G401.6 (cell line): ENCODE measurements around the gene PLCB3.
A peak's percentile ranks its signal among the peaks of the same experiment; 100 is the strongest.

ENCODE experiments used
- FAIRE-seq: peaks from 2 replicates; lab custom pipeline; 2012; peaks lifted over from hg19 to GRCh38; lab: Jason Lieb, UNC

Gene PLCB3

DNA sequence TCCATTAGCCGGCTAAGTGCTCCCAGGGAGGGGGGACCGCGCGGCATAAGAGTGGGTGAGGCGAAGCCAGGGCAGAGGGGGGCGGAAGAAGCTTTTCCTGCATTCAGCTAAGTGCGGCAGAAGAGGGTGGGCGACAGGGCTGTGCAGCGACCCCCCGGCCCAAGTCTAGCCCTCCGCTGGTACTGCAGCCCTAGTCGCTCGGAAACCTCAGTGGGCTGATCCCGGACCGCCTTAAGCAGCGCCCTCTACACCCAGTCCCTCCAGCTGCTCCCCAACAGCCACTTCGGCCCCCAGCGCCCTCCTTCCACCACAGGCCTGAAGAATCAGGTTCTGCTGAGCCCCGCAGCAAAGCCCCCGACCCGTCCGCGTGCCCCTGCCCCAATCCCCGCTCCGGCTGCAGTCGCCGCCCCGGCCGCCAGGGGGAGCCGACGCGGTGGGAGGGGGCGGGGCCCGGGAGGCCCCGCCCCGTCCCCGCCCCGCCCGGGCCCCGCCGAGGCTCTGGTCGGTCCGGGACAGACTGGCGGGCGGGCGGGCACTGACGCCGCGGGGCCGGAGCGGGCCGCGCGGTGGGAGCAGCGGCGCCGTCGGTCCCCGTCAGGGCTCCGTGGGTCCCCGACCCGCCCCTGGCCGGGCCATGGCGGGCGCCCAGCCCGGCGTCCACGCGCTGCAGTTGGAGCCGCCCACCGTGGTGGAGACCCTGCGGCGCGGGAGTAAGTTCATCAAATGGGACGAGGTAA, at the start of gene PLCB3:
PLCB3 (plus strand) TSS at position 515 of the 737 bp plus-strand sequence; CDS start at position 635, 120 bp downstream.
- FAIRE-seq, result no peak

DNA sequence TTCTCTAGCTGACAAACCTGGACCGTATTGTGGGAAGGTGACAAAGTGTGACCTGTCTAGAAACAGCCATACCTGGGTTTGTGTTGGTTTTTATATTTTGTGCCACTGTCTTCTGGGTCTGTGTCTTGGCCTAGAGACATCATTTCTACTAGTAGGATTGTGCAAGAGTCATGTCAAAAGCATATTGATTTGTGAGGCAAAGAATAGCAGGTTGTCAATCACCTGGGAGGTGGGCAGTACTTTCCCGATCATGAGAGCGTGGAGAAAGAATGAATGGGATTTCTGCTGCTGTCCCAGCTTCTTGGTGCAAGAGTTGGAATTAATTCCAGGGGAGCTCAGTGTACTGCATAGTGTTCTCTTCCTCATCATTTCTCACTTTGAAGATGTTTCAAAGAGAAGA, 49.8 kb upstream of the PLCB3 start:
- no peak for FAIRE-seq

DNA sequence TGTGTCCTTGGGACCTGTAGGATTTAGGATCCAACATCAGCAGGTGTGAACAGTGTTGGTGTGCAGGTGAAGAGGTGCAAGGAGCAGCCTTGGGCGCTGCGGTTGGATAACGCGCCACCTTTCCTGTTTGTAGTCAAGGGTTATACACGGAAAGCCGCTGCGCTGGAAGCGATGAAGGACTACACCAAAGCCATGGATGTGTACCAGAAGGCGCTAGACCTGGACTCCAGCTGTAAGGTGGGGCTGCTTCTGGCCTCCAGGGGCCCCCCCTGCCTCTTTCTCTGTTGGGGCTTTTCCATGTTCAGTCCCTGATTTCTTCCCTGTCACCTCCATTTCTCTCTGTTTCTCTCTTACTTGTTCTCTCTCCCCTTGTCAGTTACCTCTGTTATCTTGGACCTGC, 48.3 kb upstream of the PLCB3 start:
- FAIRE-seq, result no peak

DNA sequence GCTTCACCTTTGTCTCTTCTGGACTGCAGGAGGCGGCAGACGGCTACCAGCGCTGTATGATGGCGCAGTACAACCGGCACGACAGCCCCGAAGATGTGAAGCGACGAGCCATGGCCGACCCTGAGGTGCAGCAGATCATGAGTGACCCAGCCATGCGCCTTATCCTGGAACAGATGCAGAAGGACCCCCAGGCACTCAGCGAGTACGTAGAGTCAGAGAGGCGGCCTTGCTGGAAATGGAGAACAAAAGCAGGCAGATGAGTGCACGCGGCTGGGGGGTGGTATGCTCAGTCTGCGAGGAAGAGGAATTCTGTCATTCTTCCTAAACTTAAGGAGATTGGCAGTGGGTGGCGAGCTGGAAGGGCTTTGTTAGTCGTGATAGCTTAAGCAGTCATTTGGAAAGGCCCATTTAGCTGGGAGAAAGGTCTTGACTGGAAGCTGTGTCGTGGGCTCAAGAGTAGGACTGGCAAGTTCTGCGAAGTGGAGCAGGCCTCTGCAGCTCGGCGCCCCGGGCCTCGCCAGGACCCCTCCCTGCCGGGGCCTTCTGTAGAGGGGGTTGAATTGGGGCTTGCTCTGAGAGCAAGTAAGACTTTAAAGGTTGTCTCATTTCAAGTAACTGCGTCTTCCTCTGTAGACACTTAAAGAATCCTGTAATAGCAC, 47.8 kb upstream of the PLCB3 start:
- no peak for FAIRE-seq

DNA sequence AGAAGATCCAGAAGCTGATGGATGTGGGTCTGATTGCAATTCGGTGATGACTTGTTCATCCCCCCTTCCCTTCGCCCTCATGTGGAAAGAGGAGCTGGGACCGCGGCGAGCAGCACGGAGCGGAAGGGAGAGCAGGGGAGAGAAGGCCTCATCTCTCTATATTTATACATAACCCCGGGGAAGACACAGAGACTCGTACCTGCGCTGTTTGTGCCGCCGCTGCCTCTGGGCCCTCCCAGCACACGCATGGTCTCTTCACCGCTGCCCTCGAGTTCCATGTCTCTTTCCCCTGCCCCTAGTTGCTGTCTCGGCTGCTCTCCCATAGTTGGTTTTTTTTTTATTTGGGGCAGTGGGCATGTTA, 47.3 kb upstream of the PLCB3 start:
- no peak for FAIRE-seq

DNA sequence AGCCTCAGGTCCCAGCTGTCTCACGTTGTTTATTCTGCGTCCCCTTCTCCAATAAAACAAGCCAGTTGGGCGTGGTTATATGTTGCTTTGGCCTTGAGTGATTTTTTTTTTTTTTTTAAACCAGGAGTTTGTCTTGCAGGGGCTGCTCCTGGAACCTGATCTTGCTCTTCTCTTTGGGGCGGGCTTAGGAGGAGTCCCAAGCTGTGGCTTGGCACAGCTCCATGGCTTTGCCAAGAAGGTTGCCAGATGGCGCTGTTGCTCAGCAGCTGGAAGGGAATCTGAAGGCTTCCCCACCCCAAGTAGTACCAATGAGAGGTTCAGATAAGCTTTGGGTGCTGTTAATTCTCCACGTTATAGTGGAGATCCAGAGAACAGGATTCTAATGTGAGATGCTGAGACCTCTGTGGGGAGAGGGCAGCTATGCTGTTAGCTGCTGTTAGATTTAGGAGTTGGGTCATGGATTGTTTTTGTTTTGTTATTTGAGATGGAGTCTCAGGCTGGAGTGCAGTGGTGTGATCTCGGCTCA, 46.8 kb upstream of the PLCB3 start:
- peak; percentile 93 for FAIRE-seq

DNA sequence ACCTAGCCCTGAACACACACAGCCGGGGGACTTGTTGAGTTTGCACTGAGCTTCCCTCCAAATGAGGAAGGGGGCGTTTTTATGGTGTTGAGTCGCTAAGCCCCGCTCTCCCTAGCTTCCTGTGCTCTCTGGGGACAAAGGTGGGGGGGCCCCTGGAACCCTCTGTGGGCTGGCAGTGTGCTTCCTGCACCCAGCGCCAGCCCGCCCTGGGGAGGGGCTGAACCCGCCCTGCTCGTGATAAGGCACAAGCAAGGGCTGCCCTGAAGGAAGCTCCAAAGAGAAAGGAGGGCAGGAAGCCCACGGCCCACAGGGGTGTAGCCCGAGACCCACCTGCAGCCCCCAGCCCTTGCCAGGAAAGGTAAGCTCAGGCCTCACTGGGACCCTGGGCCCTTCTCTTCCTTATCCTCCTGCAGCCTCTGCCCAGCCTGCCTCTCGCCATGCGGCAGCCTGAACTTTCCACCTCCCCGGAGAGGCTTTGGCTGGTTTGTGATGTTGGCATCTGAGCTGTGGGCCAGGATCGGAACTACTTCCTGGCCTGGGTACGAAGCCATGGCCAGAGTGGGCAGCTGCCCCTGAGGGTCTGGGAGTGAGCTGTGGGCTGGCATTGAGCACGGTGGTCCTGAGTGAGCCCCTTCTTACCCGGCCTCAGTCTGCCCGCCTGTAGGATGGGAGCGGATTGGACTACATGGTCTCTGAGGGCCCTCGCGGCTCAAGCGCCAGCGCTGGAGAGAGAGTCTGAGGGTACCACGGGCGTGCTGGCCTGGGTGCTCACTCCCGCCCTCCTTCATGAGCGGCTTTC, 44.7 kb upstream of the PLCB3 start, which contains the start of gene FERMT3:
FERMT3 (plus strand) TSS at position 265 of the 799 bp plus-strand sequence. CDS start 644 bp downstream, outside the sequence.
- FAIRE-seq, result no peak

DNA sequence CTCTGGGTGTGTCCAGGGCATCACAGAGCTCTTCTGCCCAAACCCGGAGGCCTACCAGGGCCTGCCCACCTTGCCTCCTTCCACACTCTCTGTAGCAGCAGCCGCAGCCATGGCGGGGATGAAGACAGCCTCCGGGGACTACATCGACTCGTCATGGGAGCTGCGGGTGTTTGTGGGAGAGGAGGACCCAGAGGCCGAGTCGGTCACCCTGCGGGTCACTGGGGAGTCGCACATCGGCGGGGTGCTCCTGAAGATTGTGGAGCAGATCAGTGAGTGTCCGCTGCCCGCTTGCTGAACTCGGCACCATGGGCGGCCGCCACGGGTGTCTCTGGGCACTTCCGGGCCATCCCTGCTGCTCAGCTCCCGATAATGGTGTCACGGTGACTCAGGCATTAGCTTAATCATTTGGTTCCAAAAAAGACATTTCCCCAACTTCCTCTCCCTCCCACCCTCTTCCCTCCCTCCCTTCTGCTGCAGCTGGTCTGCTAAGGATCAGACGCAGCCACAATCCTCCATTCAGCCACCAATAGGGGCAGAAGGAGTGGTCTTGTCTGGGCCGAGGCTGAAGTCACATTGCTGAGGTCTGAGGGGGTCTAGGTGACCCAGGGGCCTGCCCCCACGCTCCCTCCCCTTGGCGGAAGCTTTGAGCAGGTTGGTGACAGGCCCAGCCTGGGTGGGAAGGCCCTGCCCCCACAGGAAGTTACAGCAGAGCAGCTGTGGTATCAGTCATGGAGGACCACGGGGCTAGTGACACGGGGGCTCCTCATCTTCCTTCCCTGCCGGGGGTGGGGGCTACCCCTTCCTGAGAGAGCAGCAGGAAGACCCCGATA, 43.9 kb upstream of the PLCB3 start:
- FAIRE-seq, result no peak

DNA sequence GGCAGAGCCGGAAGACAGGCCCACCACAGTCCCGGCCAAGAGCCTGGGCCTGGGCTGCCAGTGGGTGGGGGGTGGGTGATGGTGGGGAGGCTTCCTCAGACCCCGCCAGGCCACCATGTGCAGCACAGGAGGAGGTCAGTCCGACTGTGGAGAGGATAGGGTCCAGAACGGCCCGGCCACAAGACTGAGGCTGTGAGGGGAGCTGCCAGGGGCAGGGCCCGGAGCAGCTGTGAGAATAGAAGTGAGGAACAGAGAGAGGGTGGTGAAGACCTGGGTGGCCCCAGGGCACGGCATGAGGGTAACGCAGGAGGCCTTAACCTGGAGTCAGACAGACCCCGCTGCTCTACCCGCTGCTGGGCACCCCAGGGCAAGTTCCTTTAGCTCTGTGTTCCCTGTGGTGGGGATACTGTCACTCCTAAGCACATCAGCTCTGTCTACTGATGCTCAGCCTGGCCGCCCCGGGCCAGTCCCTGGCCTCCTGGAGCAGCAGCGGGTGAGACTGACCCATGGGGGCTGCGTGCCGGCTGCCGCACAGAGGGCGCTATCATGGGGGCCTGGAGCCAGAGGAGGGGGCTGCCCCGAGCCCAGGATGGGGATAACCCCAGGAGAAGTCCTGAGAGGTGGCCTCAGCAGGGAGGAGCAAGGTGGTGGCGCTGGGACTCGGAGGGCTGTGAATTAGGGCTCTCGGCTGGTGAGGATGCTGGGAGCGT, 43.1 kb upstream of the PLCB3 start:
- no peak for FAIRE-seq

DNA sequence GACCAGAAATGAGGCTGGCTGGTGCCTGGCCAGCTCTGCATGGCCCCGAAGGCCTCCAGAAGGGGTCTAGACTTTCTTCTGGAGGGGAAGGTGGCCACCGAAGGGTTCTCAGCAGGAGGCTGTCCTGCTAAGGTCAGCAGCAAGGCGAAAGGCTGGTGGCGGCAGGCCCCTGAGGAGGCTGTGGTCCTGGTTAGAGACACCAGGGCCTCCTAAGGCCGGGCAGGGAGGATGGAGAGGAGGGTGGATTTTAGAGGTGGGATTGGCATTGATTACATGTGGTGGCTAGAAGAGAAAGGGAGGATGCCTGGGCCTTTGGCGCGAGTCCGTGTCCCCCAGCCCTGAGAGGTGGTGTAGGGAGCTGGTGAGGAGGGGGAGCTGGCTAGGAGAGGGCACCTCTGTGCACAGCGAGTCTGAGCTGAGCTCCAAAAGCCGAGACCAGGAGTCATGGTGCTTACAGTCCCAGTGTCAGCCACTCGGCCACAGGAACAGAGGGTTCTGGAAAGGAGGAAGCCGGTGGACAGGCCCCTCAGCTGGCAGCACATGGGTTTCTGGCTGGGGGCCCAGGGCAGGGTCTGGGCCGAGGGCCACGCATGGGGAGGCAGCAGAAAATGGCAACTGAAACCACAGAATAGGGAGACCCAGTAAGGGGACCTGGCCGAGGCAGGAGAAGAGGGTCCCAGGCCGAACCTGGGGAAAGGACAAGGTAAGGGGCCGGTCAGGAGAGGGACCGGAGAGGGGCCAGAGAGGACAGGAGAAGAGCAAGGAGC, 42.4 kb upstream of the PLCB3 start:
- FAIRE-seq, result no peak

DNA sequence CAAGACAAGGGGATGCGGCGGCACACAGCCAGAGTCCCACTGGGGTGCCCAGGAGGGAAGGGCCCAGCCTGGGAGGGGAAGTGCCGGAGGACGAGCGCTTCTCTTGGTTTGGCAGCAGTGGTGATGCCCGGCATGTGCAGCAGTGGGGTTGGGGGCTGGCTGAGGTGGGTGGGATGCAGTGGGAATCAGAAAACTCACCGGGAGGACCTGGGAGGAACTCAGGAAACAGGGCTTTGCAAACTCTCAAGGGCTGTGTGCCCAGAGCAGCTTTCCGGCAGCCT, 41.8 kb upstream of the PLCB3 start:
- FAIRE-seq, result no peak

DNA sequence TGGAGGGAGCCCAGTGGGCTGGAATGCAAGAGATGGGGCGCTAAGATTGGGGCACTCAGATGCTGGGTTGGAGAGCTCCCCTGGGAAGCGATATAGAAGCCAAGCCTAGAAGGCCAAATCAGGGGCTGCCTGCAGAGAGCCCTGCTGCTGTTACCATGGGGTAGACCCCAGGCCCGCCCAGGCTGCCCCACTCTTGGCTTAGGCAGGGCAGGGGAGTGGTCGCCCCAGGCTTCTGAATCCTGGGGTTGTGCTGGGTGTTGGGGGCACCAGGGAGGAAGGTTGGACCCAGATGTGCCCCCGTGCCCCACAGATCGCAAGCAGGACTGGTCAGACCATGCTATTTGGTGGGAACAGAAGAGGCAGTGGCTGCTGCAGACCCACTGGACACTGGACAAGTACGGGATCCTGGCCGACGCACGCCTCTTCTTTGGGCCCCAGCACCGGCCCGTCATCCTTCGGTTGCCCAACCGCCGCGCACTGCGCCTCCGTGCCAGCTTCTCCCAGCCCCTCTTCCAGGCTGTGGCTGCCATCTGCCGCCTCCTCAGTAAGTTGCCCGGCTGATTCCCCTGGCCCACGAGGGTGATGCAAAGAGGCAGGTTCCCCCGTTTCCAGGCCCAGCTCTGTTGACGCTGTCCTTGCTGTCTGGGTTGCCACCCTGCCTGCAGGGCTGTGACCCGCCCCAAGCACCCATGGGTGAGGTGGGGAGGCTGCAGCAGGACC, 40.9 kb upstream of the PLCB3 start:
- FAIRE-seq, result no peak

DNA sequence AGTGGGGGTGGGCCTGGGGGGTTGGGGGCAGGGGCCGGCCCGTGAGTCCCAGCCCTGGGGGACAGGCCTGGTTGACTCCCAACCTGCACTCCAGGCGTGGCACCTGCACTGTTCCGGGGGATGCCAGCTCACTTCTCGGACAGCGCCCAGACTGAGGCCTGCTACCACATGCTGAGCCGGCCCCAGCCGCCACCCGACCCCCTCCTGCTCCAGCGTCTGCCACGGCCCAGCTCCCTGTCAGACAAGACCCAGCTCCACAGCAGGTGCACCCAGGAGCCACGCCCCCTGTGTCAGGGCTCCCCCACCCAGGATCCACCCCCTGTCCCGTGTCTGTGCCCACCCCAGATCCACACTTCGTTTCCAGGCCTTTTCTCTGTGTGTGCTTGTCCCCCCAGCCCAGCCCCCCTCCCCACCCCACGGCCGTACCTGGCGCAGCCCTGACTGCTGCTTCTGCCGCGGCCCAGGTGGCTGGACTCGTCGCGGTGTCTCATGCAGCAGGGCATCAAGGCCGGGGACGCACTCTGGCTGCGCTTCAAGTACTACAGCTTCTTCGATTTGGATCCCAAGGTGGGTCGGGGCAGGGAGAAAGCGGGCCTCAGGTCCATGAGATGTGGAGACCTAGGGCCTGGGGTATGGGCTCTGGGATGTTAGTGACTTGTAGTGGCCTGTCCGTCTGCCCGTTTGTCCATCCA, 40.0 kb upstream of the PLCB3 start:
- no peak for FAIRE-seq

DNA sequence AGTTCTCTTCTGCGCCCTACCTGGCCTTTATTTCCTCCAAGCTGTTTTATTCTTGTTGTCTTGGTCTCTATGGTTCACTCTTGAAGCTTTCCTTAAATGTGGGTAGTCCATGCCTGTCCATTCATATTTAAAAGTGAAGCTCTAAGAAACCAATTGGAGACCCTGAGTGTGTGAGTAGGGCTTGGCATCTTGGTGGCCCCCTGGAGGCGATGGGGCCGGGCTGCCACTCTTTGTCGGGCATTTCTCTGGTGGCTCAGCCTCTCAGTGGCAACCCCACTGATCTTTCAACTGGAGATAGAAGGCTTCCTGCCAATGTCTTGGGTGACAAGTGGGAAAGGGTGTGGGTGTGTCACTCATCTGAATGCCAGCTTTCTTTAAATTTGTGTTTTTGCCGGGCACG, 34.5 kb upstream of the PLCB3 start:
- FAIRE-seq, result no peak

DNA sequence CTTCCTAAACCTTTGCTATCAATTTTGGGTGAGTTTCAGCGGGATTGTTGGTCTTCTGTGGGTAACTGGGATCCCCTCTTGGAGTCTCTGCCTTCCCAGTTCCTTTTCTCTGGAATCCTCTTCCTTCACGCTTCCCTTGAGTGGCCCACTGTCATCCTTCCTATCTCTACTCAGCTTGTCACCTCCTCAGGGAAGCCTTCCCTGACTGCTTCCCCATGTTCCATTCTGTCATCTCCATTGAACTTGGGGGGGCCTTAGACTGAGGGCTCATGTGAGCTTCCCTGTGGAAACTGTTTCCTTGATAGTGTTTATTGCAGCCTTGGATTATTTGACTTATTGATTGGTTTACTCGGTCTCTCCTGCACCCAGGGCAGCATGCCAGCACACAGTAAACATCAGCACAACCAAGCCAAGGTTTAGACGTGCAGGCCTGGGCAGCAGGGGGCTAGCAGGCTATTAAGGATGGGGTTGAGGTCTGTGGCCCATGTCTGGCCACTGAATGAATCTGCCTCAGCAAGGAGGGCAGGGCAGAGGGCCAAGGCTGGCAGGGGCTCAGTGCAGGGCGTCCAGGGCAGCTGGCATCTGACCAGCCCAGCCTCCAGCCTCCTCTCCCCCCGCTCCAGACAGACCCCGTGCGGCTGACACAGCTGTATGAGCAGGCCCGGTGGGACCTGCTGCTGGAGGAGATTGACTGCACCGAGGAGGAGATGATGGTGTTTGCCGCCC, 32.5 kb upstream of the PLCB3 start:
- FAIRE-seq, result no peak

DNA sequence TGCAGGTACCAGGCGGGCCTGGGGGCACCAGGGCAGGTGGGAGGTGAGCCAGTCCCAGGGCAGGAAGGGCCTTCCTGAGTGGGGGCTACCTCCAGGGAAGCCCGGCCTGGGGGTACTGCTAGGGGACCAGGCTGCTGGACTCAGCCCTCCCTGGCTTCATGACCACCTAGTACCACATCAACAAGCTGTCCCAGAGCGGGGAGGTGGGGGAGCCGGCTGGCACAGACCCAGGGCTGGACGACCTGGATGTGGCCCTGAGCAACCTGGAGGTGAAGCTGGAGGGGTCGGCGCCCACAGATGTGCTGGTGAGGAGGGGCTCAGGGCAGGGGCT, 32.0 kb upstream of the PLCB3 start:
- FAIRE-seq, result no peak

DNA sequence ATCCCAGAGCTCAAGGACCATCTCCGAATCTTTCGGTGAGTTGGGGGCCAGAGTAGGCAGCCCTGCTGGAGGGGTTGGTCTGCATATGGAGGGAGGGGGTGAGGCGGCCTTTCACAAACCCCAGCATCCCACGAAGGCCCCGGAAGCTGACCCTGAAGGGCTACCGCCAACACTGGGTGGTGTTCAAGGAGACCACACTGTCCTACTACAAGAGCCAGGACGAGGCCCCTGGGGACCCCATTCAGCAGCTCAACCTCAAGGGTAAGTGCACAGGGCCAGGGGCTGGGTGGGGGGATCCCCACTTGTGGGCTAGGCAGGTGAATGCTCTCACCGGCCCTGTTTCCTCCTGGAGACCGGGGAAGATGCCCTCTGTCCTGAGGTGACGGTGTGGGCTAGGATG, 31.6 kb upstream of the PLCB3 start:
- no peak for FAIRE-seq

DNA sequence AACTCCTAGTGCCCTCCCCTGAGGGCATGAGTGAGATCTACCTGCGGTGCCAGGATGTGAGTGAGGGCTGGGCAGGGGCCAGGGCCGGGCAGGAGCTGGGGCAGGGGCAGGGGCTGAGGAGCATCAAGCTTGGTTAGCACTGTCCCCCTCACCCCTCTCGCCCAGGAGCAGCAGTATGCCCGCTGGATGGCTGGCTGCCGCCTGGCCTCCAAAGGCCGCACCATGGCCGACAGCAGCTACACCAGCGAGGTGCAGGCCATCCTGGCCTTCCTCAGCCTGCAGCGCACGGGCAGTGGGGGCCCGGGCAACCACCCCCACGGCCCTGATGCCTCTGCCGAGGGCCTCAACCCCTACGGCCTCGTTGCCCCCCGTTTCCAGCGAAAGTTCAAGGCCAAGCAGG, 31.1 kb upstream of the PLCB3 start:
- FAIRE-seq, result no peak

DNA sequence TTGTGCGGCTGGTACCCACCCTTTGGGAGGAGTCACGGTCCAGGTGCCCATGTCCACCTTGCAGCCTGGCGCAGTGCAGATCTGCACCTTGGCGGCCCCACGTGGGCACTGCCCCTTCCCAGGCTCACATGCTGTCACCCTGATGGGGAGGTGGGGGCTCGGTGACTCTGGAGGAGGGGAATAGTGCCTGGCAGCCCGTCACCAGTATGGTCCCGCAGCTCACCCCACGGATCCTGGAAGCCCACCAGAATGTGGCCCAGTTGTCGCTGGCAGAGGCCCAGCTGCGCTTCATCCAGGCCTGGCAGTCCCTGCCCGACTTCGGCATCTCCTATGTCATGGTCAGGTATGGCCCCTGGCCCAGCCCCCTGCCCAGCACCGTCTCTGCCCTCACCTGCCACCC, 30.5 kb upstream of the PLCB3 start:
- no peak for FAIRE-seq
